Activated CD4-positive, alpha-beta T cell treated with anti-CD3 and anti-CD28 coated beads for 36 hours (primary cell): ENCODE measurements around the gene SMARCE1. TPM values are rescaled to one million over a fixed set of nuclear protein-coding genes. Genes with fewer than 3 reads are reported as not detected.

ENCODE experiments used
- ATAC-seq: fragments of 200-7000 bp; cut with Tn5 transposase; one replicate; pipeline ENCODE4 v1.10.0; 2021; ENCODE audit warnings: mild to moderate bottlenecking, moderate library complexity
- CTCF ChIA-PET: fragments of 350-600 bp; sonication (Branson Sonifier 250); formaldehyde crosslinking; loops from one replicate; lab custom pipeline; 2021; ENCODE audit warnings: antibody characterized with exemption; lab: Charles Lee
- POLR2A ChIA-PET: fragments of 350-600 bp; sonication (Branson Sonifier 250); formaldehyde crosslinking; loops from one replicate; lab custom pipeline; 2021; ENCODE audit warnings: antibody characterized with exemption, inconsistent platforms; lab: Charles Lee
- DNase-seq: peaks from one replicate; pipeline ENCODE4 v3.0.0-alpha.2; 2020
- H3K27ac Mint-ChIP-seq: one replicate; pipeline ENCODE4 v1.8.0; 2021; ENCODE audit warnings: mixed read lengths
- H3K27me3 Mint-ChIP-seq: one replicate; pipeline ENCODE4 v1.8.0; 2021; ENCODE audit warnings: mixed read lengths
- H3K36me3 Mint-ChIP-seq: one replicate; pipeline ENCODE4 v1.8.0; 2021; ENCODE audit warnings: low read depth, mixed read lengths
- H3K4me1 Mint-ChIP-seq: one replicate; pipeline ENCODE4 v1.8.0; 2021; ENCODE audit warnings: mixed read lengths
- H3K4me3 Mint-ChIP-seq: one replicate; pipeline ENCODE4 v1.8.0; 2021; ENCODE audit warnings: mild to moderate bottlenecking, moderate library complexity, mixed read lengths
- H3K9me3 Mint-ChIP-seq: one replicate; pipeline ENCODE4 v1.8.0; 2021; ENCODE audit warnings: low read depth, mixed read lengths
- intact Hi-C, 2 experiments: fragments of 100-400 bp; cut with DNase I in 1 of 2; cut with micrococcal nuclease in 1 of 2; formaldehyde crosslinking; loops; one replicate each; pipeline versions ENCODE4 v1.14.2 to v1.15.1; 2022 to 2024; cut with DNase I, micrococcal nuclease
- total RNA-seq, 2 experiments: library from RNA; stranded (reverse); gene quantifications; one replicate each; pipeline ENCODE4 v1.2.3, GENCODE V29; 2021

Gene SMARCE1
- total RNA-seq, 2 experiments from 2014 or later = 99.7 to 122 TPM

DNA sequence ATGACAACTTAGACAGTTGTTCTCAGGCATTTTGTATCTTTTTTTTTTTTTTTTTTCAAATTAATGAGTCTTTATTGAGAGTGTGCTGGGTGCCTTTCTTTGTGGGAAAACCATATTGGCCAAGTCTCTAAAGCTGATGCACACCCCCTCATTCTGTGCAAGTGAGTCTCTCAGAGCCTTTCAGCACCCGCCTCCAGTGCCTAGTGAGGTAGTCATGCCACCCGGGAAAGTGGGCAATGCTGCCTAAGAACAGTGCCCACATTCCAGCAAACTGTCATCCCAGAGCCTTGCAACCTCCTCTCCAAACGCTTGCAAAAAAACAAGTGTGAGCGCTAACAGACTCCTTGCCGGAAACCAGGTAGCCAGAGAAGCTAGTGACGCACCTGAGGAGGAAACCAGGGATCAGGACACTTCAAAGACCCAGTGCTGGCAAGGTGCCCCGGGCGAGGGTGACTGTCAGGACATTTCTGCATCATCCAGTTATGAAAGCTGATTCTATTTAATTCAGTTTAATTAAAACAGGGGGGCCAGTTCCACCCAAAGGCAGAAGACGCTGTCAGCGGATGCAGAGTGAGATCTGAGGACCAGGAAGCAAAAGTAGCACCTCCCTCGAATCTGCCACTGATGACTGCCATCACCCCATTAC is 34.9 kb downstream of the SMARCE1 start:
- H3K9me3 Mint-ChIP-seq = no peaks in the 10 kb centered on the region
- H3K4me3 Mint-ChIP-seq = peak overlapping the region; percentile 54
- no peaks in the 10 kb centered on the region for H3K27me3 Mint-ChIP-seq
- peak; percentile 83 for DNase-seq
- ChIA-PET CTCF (interaction anchor here (0.8 to 14.5 kb wide), 3 partner anchors 35 to 195 kb away, joined by 3 to 149 read pairs (median 14); partner anchors contain the start of genes CCR7, SMARCE1 and TOP2A), POLR2A (interaction anchor here (4.5 to 6.7 kb wide), 2 partner anchors 9 to 50 kb away, joined by 40 to 170 read pairs; partner anchors contain the start of gene CCR7)
- H3K27ac Mint-ChIP-seq = peak overlapping the region; percentile 82
- intact Hi-C loops = loop anchor here in 1 of 2 experiments (5.0 to 10.0 kb wide), 2 partner anchors 792 to 1065 kb away; no protein-coding TSS in a partner anchor
- H3K4me1 Mint-ChIP-seq = peaks cover 89% of the 10 kb centered on the region
- H3K36me3 Mint-ChIP-seq = no peaks in the 10 kb centered on the region
- ATAC-seq = peak; percentile 32

DNA sequence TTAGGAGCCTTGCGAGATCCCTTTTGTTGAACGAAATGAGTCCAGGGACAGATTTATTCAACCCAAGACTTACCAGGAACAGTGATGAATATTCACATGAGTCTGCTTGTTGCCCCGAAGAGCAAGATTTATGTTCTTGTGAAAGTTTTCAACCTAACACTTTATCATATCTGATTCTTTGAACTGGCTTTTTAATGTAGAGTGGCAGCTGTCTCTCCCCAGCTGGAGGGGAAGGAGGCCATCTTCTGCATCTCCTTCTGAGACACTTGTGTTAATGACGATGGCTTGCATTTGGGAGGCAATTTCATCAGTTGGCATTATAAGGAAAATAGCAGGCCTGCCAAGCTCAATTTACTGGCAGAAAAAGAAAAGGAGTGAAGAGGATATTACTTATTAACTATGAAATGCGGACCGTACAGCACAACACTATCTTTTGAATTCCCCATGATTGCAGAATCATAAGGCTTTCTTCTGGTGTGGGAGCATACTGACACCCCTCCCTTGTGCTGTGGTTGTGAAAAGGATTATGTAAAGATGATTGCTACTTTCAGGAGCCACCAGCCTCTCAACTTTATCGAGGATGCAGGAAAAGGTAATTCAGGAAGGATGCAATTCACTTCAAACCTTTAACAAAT is 35.7 kb downstream of the SMARCE1 start:
- Mint-ChIP-seq H3K27me3 (no peaks in the 10 kb centered on the region), H3K4me1 (peaks cover 96% of the 10 kb centered on the region), H3K27ac (peak overlapping the region; percentile 84), H3K36me3 (no peaks in the 10 kb centered on the region), H3K9me3 (no peaks in the 10 kb centered on the region), H3K4me3 (peak overlapping the region; percentile 44)
- ChIA-PET CTCF (interaction anchor here (0.8 to 14.5 kb wide), 2 partner anchors 50 to 194 kb away, joined by 3 to 149 read pairs; partner anchors contain the start of genes CCR7 and TOP2A), POLR2A (interaction anchor here (0.7 to 6.7 kb wide), 2 partner anchors 49 to 194 kb away, joined by 3 to 170 read pairs; partner anchors contain the start of genes CCR7 and TOP2A)
- ATAC-seq (no peak), DNase-seq (no peak)
- intact Hi-C loops = loop anchor here in 1 of 2 experiments (5.0 to 10.0 kb wide), 2 partner anchors 793 to 1065 kb away; no protein-coding TSS in a partner anchor

DNA sequence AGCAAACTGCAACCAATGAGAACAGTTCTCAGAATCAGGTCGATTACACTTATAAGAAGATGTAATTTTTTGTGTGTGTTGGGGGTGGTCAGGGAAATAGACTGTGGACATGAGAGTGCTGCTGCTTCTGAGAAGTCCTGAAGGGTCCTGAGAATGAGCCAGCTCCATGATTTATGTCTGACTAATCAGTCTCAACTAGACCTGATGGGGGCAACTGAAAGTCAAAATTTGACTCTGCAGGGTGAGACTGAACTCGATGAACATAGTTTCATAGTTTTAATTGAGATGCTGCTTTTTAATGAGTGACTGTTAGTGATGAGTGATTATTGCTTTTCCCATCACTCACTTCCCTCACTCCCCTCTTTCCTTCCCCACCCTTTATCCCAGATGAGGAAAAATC is 37.3 kb downstream of the SMARCE1 start:
- H3K36me3 Mint-ChIP-seq = no peaks in the 10 kb centered on the region
- H3K9me3 Mint-ChIP-seq = no peaks in the 10 kb centered on the region
- ChIA-PET CTCF (interaction anchor here (14.5 kb wide), 1 partner anchor 49 kb away, joined by 149 read pairs; the partner anchor contains the start of gene CCR7), POLR2A (interaction anchor here (0.6 to 6.7 kb wide), 8 partner anchors 10 to 217 kb away, joined by 3 to 170 read pairs (median 6); partner anchors contain the start of gene CCR7)
- DNase-seq (no peak), ATAC-seq (peak; percentile 35)
- no peaks in the 10 kb centered on the region for H3K27me3 Mint-ChIP-seq
- intact Hi-C loops = loop anchor here (1.0 to 10.0 kb wide), 3 partner anchors 8 to 1067 kb away; no protein-coding TSS in a partner anchor
- H3K4me3 Mint-ChIP-seq = peak overlapping the region; percentile 11
- H3K4me1 Mint-ChIP-seq = peaks cover 95% of the 10 kb centered on the region
- peak overlapping the region; percentile 82 for H3K27ac Mint-ChIP-seq

DNA sequence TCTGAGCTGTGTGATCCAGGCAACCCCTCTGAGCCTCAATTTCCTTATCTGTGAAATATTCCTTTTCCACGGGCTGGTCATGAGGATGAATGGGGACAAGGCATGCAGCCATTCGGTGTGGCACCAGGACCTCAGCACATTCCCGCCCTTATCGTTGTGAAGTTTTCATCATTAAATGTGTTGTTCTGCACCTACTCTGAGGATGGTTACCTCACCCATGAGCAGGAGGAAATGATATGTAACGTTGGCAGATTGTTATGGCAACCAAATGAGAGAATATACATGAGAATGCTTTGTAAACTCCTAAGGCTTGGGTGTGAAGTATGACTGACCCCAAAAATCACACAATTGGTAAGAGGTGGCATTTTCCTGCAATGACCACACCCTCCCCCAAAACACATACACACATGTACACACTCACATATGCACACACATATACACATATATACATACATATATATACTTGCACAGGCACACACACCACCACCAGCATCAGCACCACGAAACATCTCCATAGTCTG is 39.5 kb downstream of the SMARCE1 start:
- Mint-ChIP-seq H3K4me3 (peak overlapping the region; percentile 39), H3K4me1 (peaks cover 98% of the 10 kb centered on the region), H3K36me3 (no peaks in the 10 kb centered on the region), H3K9me3 (no peaks in the 10 kb centered on the region), H3K27ac (peak overlapping the region; percentile 86), H3K27me3 (no peaks in the 10 kb centered on the region)
- intact Hi-C loops = loop anchor here in 1 of 2 experiments (1.0 to 10.0 kb wide), 4 partner anchors 9 to 833 kb away; partner anchors contain the start of gene TOP2A
- ChIA-PET POLR2A (interaction anchor here (3.0 kb wide), 1 partner anchor 46 kb away, joined by 31 read pairs; no protein-coding TSS in a partner anchor), CTCF (interaction anchor here (0.6 to 14.5 kb wide), 2 partner anchors 46 to 52 kb away, joined by 4 to 149 read pairs; partner anchors contain the start of gene CCR7)
- ATAC-seq (peak; percentile 61), DNase-seq (peak; percentile 52)

DNA sequence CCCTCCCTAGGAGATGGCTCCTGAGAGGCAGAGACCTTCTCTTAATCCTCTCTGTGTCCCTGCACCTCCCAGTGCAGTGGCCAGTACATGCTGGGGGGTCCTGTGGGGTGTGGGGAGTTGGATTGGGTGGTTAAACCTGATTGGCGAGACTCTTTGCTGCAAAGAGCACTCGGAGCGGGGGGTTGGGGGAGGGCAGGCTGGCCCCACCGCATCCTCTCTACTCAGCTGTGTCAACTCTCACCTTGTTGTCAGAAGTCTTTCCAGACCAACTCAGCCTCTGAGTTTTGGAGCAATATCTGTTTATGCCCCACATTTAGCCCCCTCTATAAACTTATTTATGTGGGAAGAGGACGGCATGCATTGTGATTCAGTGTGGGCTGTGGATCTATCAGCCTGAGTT is 40.0 kb downstream of the SMARCE1 start:
- DNase-seq (peak; percentile 69), ATAC-seq (peak; percentile 13)
- intact Hi-C loops = loop anchor here in 1 of 2 experiments (1.0 to 10.0 kb wide), 4 partner anchors 8 to 833 kb away; partner anchors contain the start of gene TOP2A
- CTCF ChIA-PET = interaction anchor here (0.6 to 14.5 kb wide), 2 partner anchors 46 to 51 kb away, joined by 4 to 149 read pairs; partner anchors contain the start of gene CCR7
- no peaks in the 10 kb centered on the region for H3K36me3 Mint-ChIP-seq
- H3K27ac Mint-ChIP-seq = peak overlapping the region; percentile 86
- H3K27me3 Mint-ChIP-seq = no peaks in the 10 kb centered on the region
- peaks cover 98% of the 10 kb centered on the region for H3K4me1 Mint-ChIP-seq
- peak overlapping the region; percentile 39 for H3K4me3 Mint-ChIP-seq
- POLR2A ChIA-PET = interaction anchor here (3.0 kb wide), 1 partner anchor 45 kb away, joined by 31 read pairs; no protein-coding TSS in a partner anchor
- no peaks in the 10 kb centered on the region for H3K9me3 Mint-ChIP-seq

DNA sequence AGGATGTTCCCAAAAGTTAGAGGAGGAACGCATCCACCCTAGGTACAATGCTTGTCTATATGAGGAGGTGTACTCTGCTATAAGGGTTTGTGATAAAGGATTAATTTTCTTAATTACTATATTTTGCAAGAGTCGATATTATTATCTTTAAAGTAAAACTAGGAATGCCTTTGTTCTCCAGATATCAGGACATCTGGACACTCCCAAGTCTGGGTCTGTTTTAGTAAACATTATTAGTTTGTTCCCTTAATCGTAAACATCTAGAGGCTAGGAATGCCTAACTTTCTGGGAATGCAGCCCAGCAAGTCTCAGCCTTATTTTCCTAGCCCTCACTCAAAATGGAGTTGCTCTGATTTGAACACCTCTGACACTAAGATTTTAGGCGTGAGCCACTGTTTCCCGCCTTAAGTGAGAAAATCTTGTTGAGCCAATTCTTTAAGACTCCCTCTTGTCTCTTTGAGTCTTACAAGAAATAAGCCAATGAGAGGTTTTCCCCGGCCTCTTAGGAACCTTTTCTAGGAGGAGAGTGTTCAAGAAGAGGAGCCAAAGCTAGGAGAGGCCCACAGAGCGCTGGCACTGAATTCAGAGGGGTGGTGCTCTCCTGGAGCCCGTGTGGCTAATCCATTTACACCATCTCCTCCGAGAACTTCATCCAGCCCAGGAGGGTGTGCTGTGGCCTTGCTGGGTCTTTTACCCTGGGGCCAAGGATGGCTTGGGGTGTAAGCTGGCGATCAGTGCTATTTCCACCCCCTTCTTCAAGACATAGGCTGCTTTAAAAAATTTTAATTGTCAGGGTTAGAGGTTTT is 40.9 kb downstream of the SMARCE1 start:
- intact Hi-C loops = loop anchor here in 1 of 2 experiments (5.0 to 10.0 kb wide), 2 partner anchors 189 to 832 kb away; partner anchors contain the start of gene TOP2A
- Mint-ChIP-seq H3K9me3 (no peaks in the 10 kb centered on the region), H3K27ac (peak overlapping the region; percentile 10), H3K36me3 (no peaks in the 10 kb centered on the region), H3K4me3 (no peak overlapping the region), H3K27me3 (no peaks in the 10 kb centered on the region), H3K4me1 (peaks cover 99% of the 10 kb centered on the region)
- DNase-seq (no peak), ATAC-seq (no peak)
- POLR2A ChIA-PET = interaction anchor here (1.1 to 3.0 kb wide), 2 partner anchors 8 to 44 kb away, joined by 3 to 31 read pairs; no protein-coding TSS in a partner anchor
- CTCF ChIA-PET = interaction anchor here (5.3 to 14.5 kb wide), 2 partner anchors 44 to 45 kb away, joined by 71 to 149 read pairs; partner anchors contain the start of gene CCR7

DNA sequence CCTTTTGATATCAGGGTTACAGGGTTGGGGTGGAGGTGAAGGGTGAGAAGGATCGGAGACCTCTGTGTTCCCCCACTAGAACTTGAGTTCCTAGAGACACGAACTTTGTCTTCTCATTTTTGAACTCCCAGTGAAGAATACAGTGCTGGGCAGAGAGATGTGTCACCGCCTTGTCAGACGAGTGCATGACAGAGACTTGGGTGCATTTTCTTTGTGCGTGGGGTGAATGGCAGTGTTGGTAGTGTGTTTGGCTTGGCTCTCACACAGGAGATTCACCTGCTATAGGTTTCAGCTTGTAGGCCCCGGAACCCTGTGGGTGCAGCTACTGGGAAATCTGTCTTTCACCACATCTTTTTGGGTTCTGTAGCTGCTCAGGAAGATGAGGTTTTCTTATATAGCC is 42.3 kb downstream of the SMARCE1 start:
- no peaks in the 10 kb centered on the region for H3K27me3 Mint-ChIP-seq
- intact Hi-C loops = loop anchor here in 1 of 2 experiments (2.0 to 10.0 kb wide), 4 partner anchors 65 to 831 kb away; partner anchors contain the start of gene TOP2A

DNA sequence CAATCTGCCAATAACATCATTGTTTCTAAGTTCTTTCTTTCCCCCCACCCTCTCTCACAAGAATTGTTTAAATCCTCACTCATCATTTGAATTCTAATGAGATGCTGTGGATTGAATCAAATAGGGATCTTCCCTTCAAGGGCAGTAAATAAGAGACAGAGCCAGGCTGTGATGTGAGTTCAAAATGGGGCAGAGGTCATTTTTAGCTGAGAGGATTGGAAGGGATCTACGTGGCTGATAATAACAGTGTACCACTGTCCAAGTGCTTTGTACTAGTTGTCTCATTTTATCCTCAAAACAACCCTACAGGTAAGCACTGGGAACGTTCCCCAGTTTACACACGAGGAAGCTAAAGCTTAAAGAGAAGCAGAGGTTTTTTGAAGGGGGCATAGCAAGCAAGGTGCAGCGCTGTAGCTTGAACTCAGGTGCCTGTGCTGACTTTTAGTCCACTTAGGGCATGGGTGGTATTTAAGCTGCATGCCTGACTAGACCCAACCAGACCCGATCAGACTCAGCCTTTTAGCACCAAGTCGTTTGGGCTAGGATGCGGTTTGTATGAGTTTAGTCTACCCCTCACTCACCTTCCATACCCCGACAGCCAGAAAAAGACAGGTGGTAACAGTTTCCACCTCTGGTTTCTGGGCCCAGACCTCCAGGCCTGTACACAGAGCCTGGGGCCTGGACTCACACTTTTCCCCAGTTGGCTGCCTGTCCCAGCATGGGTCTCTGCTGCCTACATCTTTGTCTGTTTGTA is 43.1 kb downstream of the SMARCE1 start:
- H3K4me1 Mint-ChIP-seq = peaks cover 99% of the 10 kb centered on the region
- ChIA-PET POLR2A (interaction anchor here (0.5 to 4.8 kb wide), 7 partner anchors 10 to 114 kb away, joined by 3 to 195 read pairs (median 5); partner anchors contain the start of gene CCR7), CTCF (interaction anchor here (0.7 to 5.3 kb wide), 14 partner anchors 10 to 1495 kb away, joined by 3 to 71 read pairs (median 4); partner anchors contain the start of genes CCR7 and TOP2A)
- no peaks in the 10 kb centered on the region for H3K27me3 Mint-ChIP-seq
- DNase-seq = no peak
- H3K27ac Mint-ChIP-seq = peak overlapping the region; percentile 97
- intact Hi-C loops = loop anchor here in 1 of 2 experiments (2.0 to 10.0 kb wide), 5 partner anchors 64 to 830 kb away; partner anchors contain the start of gene TOP2A
- no peak for ATAC-seq
- H3K36me3 Mint-ChIP-seq = peaks cover 3% of the 10 kb centered on the region
- no peaks in the 10 kb centered on the region for H3K9me3 Mint-ChIP-seq
- H3K4me3 Mint-ChIP-seq = peak overlapping the region; percentile 60

More for the DNA sequence above, 42.3 kb downstream of the SMARCE1 start:
- DNase-seq (peak; percentile 85), ATAC-seq (peak; percentile 71)
- Mint-ChIP-seq H3K4me1 (peaks cover 99% of the 10 kb centered on the region), H3K9me3 (no peaks in the 10 kb centered on the region), H3K27ac (peak overlapping the region; percentile 97), H3K4me3 (peak overlapping the region; percentile 60), H3K36me3 (peaks cover 3% of the 10 kb centered on the region)
- POLR2A ChIA-PET = interaction anchor here (0.7 to 4.8 kb wide), 8 partner anchors 9 to 63 kb away, joined by 3 to 195 read pairs (median 4); partner anchors contain the start of genes CCR7 and SMARCE1
- CTCF ChIA-PET = interaction anchor here (0.9 to 5.3 kb wide), 11 partner anchors 9 to 187 kb away, joined by 3 to 71 read pairs (median 4); partner anchors contain the start of genes CCR7 and TOP2A
